MCF 10A (cell line): ENCODE measurements around the gene CAMK1D. TPM values are rescaled to one million over a fixed set of nuclear protein-coding genes. Genes with fewer than 3 reads are reported as not detected.

Experiments used
- BruUV-seq: library from RNA; stranded (reverse); fragments of 400-500 nt; replicated peaks from 2 replicates; lab custom pipeline; 2021; lab: Mats Ljungman, UMichigan
- CTCF ChIA-PET: fragments of 300-600 bp; sonication (Branson Sonifier 250); formaldehyde crosslinking; extraction: SDS; loops from one replicate; lab custom pipeline; 2021; ENCODE audit warnings: antibody characterized with exemption, inconsistent platforms; lab: Yijun Ruan, JAX
- POLR2A ChIA-PET: fragments of 300-600, 350-650 bp; sonication (Branson Sonifier 250); formaldehyde crosslinking; extraction: SDS; loops from one replicate; lab custom pipeline; 2020; ENCODE audit warnings: antibody characterized with exemption, inconsistent platforms; lab: Yijun Ruan, JAX
- DNase-seq: peaks from one replicate; pipeline ENCODE4 v3.0.0-alpha.2; 2018; ENCODE audit not compliant: unreplicated experiment
- H3K27ac Mint-ChIP-seq: one replicate; pipeline ENCODE4 v1.8.0; 2022; ENCODE audit warnings: mild to moderate bottlenecking, low read depth, mixed read lengths; ENCODE audit not compliant: unreplicated experiment
- H3K27me3 Mint-ChIP-seq: one replicate; pipeline ENCODE4 v1.8.0; 2022; ENCODE audit warnings: mixed read lengths; ENCODE audit not compliant: insufficient read depth, unreplicated experiment
- H3K36me3 Mint-ChIP-seq: one replicate; pipeline ENCODE4 v1.8.0; 2022; ENCODE audit warnings: mild to moderate bottlenecking, moderate library complexity, mixed read lengths; ENCODE audit not compliant: insufficient read depth, unreplicated experiment
- H3K4me1 Mint-ChIP-seq: one replicate; pipeline ENCODE4 v1.8.0; 2022; ENCODE audit warnings: mixed read lengths; ENCODE audit not compliant: insufficient read depth, unreplicated experiment
- H3K4me3 Mint-ChIP-seq: one replicate; pipeline ENCODE4 v1.8.0; 2022; ENCODE audit warnings: mild to moderate bottlenecking, moderate library complexity, mixed read lengths; ENCODE audit not compliant: unreplicated experiment
- H3K9me3 Mint-ChIP-seq: one replicate; pipeline ENCODE4 v1.8.0; 2022; ENCODE audit warnings: mixed read lengths; ENCODE audit not compliant: unreplicated experiment
- CTCF ChIP-seq: fragments of 200-600 bp; IDR thresholded peaks from one replicate; pipeline ENCODE4 v1.8.0; 2022; ENCODE audit warnings: antibody characterized with exemption, mild to moderate bottlenecking; ENCODE audit not compliant: unreplicated experiment
- intact Hi-C: fragments of 100-400 bp; cut with micrococcal nuclease; formaldehyde crosslinking; loops from 2 replicates; pipeline ENCODE4 v1.14.1; 2022
- total RNA-seq: library from RNA; stranded (reverse); gene quantifications from 2 replicates; pipeline ENCODE4 v1.2.3, GENCODE V29; 2022

The CAMK1D gene
- total RNA-seq, 1 experiment from 2014 or later: 1.7 TPM

DNA sequence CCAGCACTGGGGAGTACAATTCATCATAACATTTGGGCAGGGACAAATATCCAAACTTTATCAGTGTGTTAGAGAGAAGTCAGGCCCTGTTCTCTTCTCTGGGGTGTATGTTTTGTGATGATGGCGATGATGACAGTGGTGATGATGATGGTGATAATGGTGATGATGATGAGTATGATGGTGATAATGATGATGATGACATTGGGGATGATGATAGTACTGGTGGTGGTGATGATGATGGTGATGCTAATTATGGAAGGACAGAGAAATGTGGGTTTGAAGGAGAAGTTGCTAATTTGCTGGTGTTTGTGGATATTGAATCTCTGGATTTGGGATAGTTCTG is 64.0 kb downstream of the CAMK1D start:
- H3K27me3 Mint-ChIP-seq: no peaks in the 10 kb centered on the region
- peaks cover 8% of the 10 kb centered on the region for H3K9me3 Mint-ChIP-seq
- no peak for TF ChIP-seq CTCF
- no TSS peak for BruUV-seq
- no peak overlapping the region for H3K4me3 Mint-ChIP-seq
- ChIA-PET CTCF (no interaction called here), POLR2A (no interaction called here)
- no peak for DNase-seq
- H3K36me3 Mint-ChIP-seq: no peaks in the 10 kb centered on the region
- peaks cover 5% of the 10 kb centered on the region for H3K4me1 Mint-ChIP-seq
- intact Hi-C loops: no loop called here
- no peak overlapping the region for H3K27ac Mint-ChIP-seq

GRCh38 chr10:12414278-12414989 is 65.1 kb downstream of the CAMK1D start:
- Mint-ChIP-seq H3K27ac (no peak overlapping the region), H3K9me3 (peaks cover 8% of the 10 kb centered on the region), H3K36me3 (no peaks in the 10 kb centered on the region), H3K4me1 (peaks cover 14% of the 10 kb centered on the region), H3K27me3 (no peaks in the 10 kb centered on the region), H3K4me3 (no peak overlapping the region)
- no peak for DNase-seq
- no TSS peak for BruUV-seq
- POLR2A ChIA-PET: no interaction called here
- TF ChIP-seq CTCF: no peak
- CTCF ChIA-PET: no interaction called here
- intact Hi-C loops: no loop called here

DNA sequence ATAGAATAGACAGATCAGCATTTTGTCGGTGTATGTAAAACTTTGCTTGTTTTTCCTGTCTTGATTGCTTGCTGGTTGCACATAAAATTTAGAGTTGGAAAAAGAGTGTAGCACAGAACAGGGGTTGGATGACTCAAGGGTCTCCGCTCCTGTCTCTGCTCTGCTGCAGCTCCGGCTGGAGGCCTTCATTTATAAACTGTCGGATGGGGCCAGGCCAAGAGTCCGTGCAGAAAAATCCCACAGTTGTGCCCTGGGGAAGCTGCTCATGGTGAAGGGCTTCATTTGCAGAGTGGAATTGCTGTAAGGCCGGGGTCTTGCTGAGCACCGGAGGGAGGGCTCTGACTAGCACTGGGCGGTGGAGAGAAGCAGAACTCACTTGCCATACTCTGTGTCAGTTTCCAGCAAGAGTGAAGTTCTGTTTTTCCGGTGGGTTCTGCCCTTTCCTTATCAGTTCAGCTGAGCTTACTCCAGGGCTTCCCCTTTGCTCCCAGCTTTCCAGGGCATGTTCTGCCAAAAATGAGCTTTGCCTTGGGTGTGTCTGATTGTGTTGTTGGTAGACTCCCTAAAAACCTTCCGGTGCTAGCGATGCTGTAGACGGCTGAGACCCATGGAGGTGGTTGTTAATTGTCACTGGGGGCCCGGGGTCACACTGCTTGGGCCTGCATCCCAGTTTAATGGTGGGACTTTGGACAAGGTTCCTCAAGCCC is 67.2 kb downstream of the CAMK1D start:
- ChIA-PET CTCF (interaction anchor here (0.6 kb wide), 1 partner anchor 154 kb away, joined by 3 read pairs; no protein-coding TSS in a partner anchor), POLR2A (no interaction called here)
- Mint-ChIP-seq H3K4me3 (no peak overlapping the region), H3K36me3 (no peaks in the 10 kb centered on the region), H3K27me3 (no peaks in the 10 kb centered on the region), H3K27ac (no peak overlapping the region), H3K9me3 (peaks cover 8% of the 10 kb centered on the region), H3K4me1 (peaks cover 17% of the 10 kb centered on the region)
- BruUV-seq: no TSS peak
- intact Hi-C loops: no loop called here
- no peak for DNase-seq
- TF ChIP-seq CTCF: no peak

DNA sequence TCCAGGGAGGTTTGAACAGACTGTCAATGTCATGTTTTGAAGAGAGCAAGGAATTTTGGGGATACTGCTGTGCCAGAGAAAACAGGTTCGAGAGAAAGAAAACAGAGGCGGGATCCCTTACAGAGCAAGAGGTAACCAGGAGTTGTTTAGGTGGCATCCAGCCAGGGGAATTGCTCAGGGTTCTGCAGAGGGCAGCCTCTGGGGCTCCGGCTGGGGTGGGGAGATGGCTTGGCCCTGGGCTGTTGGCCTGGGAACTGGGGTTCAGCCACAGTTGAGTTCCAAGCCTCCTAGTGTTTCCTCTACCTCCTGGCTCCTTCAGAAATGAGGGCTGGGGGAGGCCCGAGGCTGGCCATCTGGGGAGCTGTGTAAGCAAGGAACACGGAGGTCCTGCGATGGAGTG is 68.0 kb downstream of the CAMK1D start:
- H3K27ac Mint-ChIP-seq: no peak overlapping the region
- H3K27me3 Mint-ChIP-seq: no peaks in the 10 kb centered on the region
- no peak for TF ChIP-seq CTCF
- BruUV-seq: no TSS peak
- intact Hi-C loops: no loop called here
- no peak overlapping the region for H3K4me3 Mint-ChIP-seq
- no peaks in the 10 kb centered on the region for H3K36me3 Mint-ChIP-seq
- peaks cover 8% of the 10 kb centered on the region for H3K9me3 Mint-ChIP-seq
- DNase-seq: no peak
- ChIA-PET CTCF (interaction anchor here (0.5 kb wide), 1 partner anchor 300 kb away, joined by 3 read pairs; no protein-coding TSS in a partner anchor), POLR2A (no interaction called here)
- peaks cover 17% of the 10 kb centered on the region for H3K4me1 Mint-ChIP-seq
